ENCODE results near the gene HABP4.

Gene HABP4

GRCh38 chr9:96435345-96435744 is 14.6 kb upstream of the HABP4 start:
- in situ Hi-C loops (cut with HindIII; ENCODE audit: low sequenced_read_pairs): no loop called here

GRCh38 chr9:96436063-96436455 is 13.9 kb upstream of the HABP4 start:
- in situ Hi-C loops (cut with HindIII; ENCODE audit: low sequenced_read_pairs): no loop called here

GRCh38 chr9:96436456-96437126 is 13.4 kb upstream of the HABP4 start:
- in situ Hi-C loops (cut with HindIII; ENCODE audit: low sequenced_read_pairs): no loop called here

GRCh38 chr9:96437454-96437853 is 12.5 kb upstream of the HABP4 start:
- in situ Hi-C loops (cut with HindIII; ENCODE audit: low sequenced_read_pairs): no loop called here

- in situ Hi-C loops (cut with HindIII; ENCODE audit: low sequenced_read_pairs): no loop called here
These were observed 9.2 kb upstream of the HABP4 start for GRCh38 chr9:96440671-96441199.

- in situ Hi-C loops (cut with HindIII; ENCODE audit: low sequenced_read_pairs): no loop called here
These were observed 8.0 kb upstream of the HABP4 start for GRCh38 chr9:96441798-96442445.

GRCh38 chr9:96442491-96442890 is 7.5 kb upstream of the HABP4 start:
- in situ Hi-C loops (cut with HindIII; ENCODE audit: low sequenced_read_pairs): no loop called here

- in situ Hi-C loops (cut with HindIII; ENCODE audit: low sequenced_read_pairs): no loop called here
These were observed 2.6 kb upstream of the HABP4 start for GRCh38 chr9:96447406-96447805.

GRCh38 chr9:96448546-96449170 is 1.3 kb upstream of the HABP4 start:
- in situ Hi-C loops (cut with HindIII; ENCODE audit: low sequenced_read_pairs): no loop called here

- in situ Hi-C loops (cut with HindIII; ENCODE audit: low sequenced_read_pairs): no loop called here
These were observed 485 bp upstream of the HABP4 start for GRCh38 chr9:96449523-96449844.

- in situ Hi-C loops (cut with HindIII; ENCODE audit: low sequenced_read_pairs): no loop called here
These were observed 902 bp downstream of the HABP4 start for GRCh38 chr9:96450613-96451528.

- in situ Hi-C loops (cut with HindIII; ENCODE audit: low sequenced_read_pairs): no loop called here
These were observed 3.7 kb downstream of the HABP4 start for GRCh38 chr9:96453625-96454024.

- in situ Hi-C loops (cut with HindIII; ENCODE audit: low sequenced_read_pairs): no loop called here
These were observed 7.3 kb downstream of the HABP4 start for GRCh38 chr9:96457266-96457665.

GRCh38 chr9:96458226-96458625 is 8.3 kb downstream of the HABP4 start:
- in situ Hi-C loops (cut with HindIII; ENCODE audit: low sequenced_read_pairs): no loop called here

- in situ Hi-C loops (cut with HindIII; ENCODE audit: low sequenced_read_pairs): no loop called here
These were observed 9.5 kb downstream of the HABP4 start for GRCh38 chr9:96459268-96460007.

GRCh38 chr9:96460470-96460869 is 10.5 kb downstream of the HABP4 start:
- in situ Hi-C loops (cut with HindIII; ENCODE audit: low sequenced_read_pairs): no loop called here

GRCh38 chr9:96460882-96461281 is 10.9 kb downstream of the HABP4 start:
- in situ Hi-C loops (cut with HindIII; ENCODE audit: low sequenced_read_pairs): no loop called here

- in situ Hi-C loops (cut with HindIII; ENCODE audit: low sequenced_read_pairs): no loop called here
These were observed 11.4 kb downstream of the HABP4 start for GRCh38 chr9:96461336-96461735.

GRCh38 chr9:96462541-96462940 is 12.6 kb downstream of the HABP4 start:
- in situ Hi-C loops (cut with HindIII; ENCODE audit: low sequenced_read_pairs): no loop called here

GRCh38 chr9:96464426-96464825 is 14.5 kb downstream of the HABP4 start:
- in situ Hi-C loops (cut with HindIII; ENCODE audit: low sequenced_read_pairs): no loop called here

All from endothelial cell of hepatic sinusoid (primary cell).